ENCODE measurements around the gene CPA4. TPM values are rescaled to one million over a fixed set of nuclear protein-coding genes. Genes with fewer than 3 reads are reported as not detected.

The CPA4 gene
- total and polyA plus RNA-seq, 2 experiments from 2014 or later: not detected

DNA sequence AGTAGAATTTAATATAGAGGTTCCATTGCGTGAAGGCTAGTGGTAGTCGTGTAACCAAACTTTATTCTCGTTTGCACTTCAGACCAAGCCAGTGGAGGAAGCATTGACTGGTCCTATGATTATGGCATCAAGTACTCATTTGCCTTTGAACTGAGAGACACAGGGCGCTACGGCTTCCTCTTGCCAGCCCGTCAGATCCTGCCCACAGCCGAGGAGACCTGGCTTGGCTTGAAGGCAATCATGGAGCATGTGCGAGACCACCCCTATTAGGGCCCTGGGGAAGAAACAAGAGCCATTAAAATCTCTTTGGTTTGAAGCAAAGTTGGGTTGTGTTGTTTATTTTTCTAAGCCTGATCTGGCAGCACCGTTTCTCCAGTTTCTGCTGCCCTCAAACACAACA, 3.5 kb upstream of the CPA4 start (continued):
- TF ChIP-seq, protein P1, sequence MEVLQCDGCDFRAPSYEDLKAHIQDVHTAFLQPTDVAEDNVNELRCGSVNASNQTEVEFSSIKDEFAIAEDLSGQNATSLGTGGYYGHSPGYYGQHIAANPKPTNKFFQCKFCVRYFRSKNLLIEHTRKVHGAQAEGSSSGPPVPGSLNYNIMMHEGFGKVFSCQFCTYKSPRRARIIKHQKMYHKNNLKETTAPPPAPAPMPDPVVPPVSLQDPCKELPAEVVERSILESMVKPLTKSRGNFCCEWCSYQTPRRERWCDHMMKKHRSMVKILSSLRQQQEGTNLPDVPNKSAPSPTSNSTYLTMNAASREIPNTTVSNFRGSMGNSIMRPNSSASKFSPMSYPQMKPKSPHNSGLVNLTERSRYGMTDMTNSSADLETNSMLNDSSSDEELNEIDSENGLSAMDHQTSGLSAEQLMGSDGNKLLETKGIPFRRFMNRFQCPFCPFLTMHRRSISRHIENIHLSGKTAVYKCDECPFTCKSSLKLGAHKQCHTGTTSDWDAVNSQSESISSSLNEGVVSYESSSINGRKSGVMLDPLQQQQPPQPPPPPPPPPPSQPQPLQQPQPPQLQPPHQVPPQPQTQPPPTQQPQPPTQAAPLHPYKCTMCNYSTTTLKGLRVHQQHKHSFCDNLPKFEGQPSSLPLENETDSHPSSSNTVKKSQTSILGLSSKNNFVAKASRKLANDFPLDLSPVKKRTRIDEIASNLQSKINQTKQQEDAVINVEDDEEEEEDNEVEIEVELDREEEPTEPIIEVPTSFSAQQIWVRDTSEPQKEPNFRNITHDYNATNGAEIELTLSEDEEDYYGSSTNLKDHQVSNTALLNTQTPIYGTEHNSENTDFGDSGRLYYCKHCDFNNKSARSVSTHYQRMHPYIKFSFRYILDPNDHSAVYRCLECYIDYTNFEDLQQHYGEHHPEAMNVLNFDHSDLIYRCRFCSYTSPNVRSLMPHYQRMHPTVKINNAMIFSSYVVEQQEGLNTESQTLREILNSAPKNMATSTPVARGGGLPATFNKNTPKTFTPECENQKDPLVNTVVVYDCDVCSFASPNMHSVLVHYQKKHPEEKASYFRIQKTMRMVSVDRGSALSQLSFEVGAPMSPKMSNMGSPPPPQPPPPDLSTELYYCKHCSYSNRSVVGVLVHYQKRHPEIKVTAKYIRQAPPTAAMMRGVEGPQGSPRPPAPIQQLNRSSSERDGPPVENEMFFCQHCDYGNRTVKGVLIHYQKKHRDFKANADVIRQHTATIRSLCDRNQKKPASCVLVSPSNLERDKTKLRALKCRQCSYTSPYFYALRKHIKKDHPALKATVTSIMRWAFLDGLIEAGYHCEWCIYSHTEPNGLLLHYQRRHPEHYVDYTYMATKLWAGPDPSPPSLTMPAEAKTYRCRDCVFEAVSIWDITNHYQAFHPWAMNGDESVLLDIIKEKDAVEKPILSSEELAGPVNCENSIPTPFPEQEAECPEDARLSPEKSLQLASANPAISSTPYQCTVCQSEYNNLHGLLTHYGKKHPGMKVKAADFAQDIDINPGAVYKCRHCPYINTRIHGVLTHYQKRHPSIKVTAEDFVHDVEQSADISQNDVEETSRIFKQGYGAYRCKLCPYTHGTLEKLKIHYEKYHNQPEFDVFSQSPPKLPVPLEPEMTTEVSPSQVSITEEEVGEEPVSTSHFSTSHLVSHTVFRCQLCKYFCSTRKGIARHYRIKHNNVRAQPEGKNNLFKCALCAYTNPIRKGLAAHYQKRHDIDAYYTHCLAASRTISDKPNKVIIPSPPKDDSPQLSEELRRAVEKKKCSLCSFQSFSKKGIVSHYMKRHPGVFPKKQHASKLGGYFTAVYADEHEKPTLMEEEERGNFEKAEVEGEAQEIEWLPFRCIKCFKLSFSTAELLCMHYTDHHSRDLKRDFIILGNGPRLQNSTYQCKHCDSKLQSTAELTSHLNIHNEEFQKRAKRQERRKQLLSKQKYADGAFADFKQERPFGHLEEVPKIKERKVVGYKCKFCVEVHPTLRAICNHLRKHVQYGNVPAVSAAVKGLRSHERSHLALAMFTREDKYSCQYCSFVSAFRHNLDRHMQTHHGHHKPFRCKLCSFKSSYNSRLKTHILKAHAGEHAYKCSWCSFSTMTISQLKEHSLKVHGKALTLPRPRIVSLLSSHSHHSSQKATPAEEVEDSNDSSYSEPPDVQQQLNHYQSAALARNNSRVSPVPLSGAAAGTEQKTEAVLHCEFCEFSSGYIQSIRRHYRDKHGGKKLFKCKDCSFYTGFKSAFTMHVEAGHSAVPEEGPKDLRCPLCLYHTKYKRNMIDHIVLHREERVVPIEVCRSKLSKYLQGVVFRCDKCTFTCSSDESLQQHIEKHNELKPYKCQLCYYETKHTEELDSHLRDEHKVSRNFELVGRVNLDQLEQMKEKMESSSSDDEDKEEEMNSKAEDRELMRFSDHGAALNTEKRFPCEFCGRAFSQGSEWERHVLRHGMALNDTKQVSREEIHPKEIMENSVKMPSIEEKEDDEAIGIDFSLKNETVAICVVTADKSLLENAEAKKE (CRISPR knock-in tag; IDR thresholded peaks at IDR 0.05): no peak

DNA sequence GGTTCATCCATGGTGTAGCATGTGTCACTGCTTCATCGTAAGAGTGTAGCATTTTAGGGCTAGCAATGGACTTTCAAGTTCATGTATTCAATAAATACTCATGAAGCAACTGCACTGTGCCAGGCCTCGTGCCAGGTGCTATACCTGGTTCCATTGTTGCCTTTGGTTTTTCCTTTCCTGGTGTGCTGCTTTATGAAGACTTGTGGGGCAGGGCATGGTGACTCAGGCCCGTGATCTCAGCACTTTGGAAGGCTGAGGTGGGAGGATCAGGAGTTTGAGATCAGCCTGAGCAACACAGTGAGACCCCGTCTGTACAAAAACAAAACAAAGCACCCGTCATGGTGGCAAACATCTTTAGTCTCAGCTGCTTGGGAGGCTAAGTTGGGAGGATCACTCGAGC, 2.2 kb upstream of the CPA4 start:
- Mint-ChIP-seq H3K27me3 (ENCODE audit: insufficient read depth, low read depth, poor library complexity) (peaks cover 5% of the 10 kb centered on the region), H3K9me3 (no peaks in the 10 kb centered on the region), H3K27ac (no peak overlapping the region), H3K4me3 (no peak overlapping the region), H3K4me1 (no peaks in the 10 kb centered on the region), H3K36me3 (ENCODE audit: low read depth) (no peaks in the 10 kb centered on the region)
- ATAC-seq: no peak
- Histone ChIP-seq H3K27ac (ENCODE audit: low read depth) (no peak overlapping the region), H3K27me3 (ENCODE audit: insufficient read depth) (no peaks in the 10 kb centered on the region), H3F3A (replicated peaks; ENCODE audit: low read depth) (no peaks in the 10 kb centered on the region), H2AFZ (no peak overlapping the region), H3K4me3 (no peak overlapping the region), H3K9me2 (ENCODE audit: insufficient read depth) (peaks cover 9% of the 10 kb centered on the region; the same call in 1 of the 2 replicates), H3K4me1 (ENCODE audit: insufficient read depth) (no peaks in the 10 kb centered on the region), H3K4me2 (no peak overlapping the region), H3K79me2 (replicated peaks; ENCODE audit: insufficient read depth) (no peaks in the 10 kb centered on the region), H3K36me3 (ENCODE audit: insufficient read depth) (no peaks in the 10 kb centered on the region), H4K20me1 (replicated peaks; ENCODE audit: insufficient read depth) (no peaks in the 10 kb centered on the region)
- DNase-seq (ENCODE audit: low spot score): no peak
- TF ChIP-seq, protein P2, sequence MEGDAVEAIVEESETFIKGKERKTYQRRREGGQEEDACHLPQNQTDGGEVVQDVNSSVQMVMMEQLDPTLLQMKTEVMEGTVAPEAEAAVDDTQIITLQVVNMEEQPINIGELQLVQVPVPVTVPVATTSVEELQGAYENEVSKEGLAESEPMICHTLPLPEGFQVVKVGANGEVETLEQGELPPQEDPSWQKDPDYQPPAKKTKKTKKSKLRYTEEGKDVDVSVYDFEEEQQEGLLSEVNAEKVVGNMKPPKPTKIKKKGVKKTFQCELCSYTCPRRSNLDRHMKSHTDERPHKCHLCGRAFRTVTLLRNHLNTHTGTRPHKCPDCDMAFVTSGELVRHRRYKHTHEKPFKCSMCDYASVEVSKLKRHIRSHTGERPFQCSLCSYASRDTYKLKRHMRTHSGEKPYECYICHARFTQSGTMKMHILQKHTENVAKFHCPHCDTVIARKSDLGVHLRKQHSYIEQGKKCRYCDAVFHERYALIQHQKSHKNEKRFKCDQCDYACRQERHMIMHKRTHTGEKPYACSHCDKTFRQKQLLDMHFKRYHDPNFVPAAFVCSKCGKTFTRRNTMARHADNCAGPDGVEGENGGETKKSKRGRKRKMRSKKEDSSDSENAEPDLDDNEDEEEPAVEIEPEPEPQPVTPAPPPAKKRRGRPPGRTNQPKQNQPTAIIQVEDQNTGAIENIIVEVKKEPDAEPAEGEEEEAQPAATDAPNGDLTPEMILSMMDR (conservative IDR thresholded peaks at IDR 0.05; ENCODE audit: low read depth in 2 of 2): no peak
- TF ChIP-seq EZH2 (IDR thresholded peaks at IDR 0.05; ENCODE audit: low read depth, unreplicated experiment): no peak
- TF ChIP-seq, protein P3, sequence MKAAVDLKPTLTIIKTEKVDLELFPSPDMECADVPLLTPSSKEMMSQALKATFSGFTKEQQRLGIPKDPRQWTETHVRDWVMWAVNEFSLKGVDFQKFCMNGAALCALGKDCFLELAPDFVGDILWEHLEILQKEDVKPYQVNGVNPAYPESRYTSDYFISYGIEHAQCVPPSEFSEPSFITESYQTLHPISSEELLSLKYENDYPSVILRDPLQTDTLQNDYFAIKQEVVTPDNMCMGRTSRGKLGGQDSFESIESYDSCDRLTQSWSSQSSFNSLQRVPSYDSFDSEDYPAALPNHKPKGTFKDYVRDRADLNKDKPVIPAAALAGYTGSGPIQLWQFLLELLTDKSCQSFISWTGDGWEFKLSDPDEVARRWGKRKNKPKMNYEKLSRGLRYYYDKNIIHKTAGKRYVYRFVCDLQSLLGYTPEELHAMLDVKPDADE (IDR thresholded peaks at IDR 0.05): no peak
- no peak for TF ChIP-seq CREB1 (CRISPR knock-in tag; IDR thresholded peaks at IDR 0.05; ENCODE audit: low read depth)
- TF ChIP-seq JUNB (IDR thresholded peaks at IDR 0.05; ENCODE audit: unreplicated experiment): no peak
- no peak for TF ChIP-seq NANOG (IDR thresholded peaks at IDR 0.05; ENCODE audit: borderline replicate concordance)
- no peak for TF ChIP-seq ZNF114 (CRISPR knock-in tag; IDR thresholded peaks at IDR 0.05)
- TF ChIP-seq, protein P4, sequence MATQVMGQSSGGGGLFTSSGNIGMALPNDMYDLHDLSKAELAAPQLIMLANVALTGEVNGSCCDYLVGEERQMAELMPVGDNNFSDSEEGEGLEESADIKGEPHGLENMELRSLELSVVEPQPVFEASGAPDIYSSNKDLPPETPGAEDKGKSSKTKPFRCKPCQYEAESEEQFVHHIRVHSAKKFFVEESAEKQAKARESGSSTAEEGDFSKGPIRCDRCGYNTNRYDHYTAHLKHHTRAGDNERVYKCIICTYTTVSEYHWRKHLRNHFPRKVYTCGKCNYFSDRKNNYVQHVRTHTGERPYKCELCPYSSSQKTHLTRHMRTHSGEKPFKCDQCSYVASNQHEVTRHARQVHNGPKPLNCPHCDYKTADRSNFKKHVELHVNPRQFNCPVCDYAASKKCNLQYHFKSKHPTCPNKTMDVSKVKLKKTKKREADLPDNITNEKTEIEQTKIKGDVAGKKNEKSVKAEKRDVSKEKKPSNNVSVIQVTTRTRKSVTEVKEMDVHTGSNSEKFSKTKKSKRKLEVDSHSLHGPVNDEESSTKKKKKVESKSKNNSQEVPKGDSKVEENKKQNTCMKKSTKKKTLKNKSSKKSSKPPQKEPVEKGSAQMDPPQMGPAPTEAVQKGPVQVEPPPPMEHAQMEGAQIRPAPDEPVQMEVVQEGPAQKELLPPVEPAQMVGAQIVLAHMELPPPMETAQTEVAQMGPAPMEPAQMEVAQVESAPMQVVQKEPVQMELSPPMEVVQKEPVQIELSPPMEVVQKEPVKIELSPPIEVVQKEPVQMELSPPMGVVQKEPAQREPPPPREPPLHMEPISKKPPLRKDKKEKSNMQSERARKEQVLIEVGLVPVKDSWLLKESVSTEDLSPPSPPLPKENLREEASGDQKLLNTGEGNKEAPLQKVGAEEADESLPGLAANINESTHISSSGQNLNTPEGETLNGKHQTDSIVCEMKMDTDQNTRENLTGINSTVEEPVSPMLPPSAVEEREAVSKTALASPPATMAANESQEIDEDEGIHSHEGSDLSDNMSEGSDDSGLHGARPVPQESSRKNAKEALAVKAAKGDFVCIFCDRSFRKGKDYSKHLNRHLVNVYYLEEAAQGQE (IDR thresholded peaks at IDR 0.05; ENCODE audit: unreplicated experiment): no peak

Measured in GM23338 (cell line).